ENCODE measurements around the gene EIF3K.
"Not testable (repeated sequence)": the region's sequence is repeated elsewhere in the genome, so short reads cannot be mapped to it uniquely, and the experiment has no call there.

Gene EIF3K

DNA sequence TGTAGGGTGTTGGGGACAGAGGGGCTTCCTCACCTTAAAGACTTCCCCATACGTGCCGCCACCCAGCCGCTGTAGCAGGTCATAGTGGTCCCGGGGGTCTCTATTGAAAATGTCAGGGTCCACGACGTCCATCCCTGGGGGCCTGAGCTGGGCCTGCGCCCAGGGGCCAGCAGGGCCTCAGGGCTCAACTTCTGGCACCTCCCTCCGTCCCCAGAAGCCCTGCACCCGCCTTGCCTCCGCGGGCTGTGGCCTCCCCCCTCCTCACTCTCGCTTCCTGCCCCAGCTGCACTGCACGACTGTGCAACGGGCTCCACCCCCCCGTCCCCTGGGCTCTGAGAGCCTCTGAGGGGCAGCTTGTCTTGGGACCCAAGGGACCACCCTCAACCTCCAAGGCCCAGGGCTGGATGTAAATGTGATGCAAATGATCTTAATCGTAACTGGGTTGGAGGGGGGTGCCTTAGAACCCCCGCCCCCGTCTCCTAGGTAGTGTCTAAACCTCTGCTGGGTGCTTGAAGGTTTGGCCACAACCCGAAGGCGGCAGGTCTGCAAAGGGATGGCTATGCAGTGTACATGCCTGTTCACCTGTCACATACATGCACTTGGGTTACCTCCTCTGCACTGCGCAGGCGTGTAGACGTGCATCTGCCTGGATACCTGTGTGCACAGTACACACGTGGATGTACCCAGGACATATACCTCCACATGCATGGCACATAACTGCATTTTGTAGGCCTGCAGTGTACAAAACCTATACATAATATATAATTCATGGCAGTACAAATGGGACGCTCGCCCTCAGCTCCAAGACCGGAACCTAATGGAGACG, 1.0 kb upstream of the EIF3K start, which contains the start of gene MAP4K1:
Gene MAP4K1, minus strand, starts transcription at position 190 of the 826 bp plus-strand sequence. Its CDS starts 58 bp downstream, at position 132.
- DNase-seq (ENCODE audit: low read depth): peak; percentile 61

DNA sequence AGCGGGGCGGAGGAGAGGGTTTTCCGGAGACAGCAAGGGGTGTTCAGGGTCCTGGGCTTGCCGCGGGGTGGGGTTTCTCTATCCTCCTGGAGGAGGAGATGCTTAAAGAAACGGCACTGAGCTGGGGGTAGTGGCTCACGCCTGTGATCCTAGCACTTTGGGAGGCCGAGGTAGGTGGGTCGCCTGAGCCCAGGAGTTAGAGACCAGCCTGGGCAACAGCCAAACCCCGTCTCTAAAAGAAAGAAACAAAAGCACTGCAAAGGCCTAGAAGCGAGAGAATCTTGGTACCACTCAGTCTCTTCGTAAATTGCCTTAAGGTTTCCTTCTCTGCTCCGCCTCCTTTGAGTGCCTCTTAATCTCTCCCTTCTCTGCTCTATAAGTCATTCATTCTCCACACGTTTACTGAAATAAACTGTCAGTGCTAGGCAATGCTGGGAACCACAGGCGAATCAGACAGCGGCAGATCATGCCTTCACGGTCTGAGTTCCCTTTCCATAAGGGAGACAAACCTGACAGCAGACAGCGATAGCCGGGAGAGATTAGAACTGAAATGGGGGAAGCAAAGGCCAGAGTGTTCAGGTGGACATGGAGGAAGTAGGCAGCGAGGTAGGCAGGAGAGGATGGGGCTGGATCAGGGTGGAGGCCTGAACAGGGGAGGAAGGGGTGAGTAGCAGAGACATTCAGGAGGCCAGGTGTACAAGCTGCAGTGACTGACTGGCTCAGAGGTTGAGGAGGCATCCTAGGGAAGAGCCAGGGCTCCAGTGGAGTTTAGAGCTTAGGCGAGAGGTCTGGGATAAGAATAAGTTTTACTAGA, 580 bp downstream of the EIF3K start:
- no peak for DNase-seq (ENCODE audit: low read depth)

DNA sequence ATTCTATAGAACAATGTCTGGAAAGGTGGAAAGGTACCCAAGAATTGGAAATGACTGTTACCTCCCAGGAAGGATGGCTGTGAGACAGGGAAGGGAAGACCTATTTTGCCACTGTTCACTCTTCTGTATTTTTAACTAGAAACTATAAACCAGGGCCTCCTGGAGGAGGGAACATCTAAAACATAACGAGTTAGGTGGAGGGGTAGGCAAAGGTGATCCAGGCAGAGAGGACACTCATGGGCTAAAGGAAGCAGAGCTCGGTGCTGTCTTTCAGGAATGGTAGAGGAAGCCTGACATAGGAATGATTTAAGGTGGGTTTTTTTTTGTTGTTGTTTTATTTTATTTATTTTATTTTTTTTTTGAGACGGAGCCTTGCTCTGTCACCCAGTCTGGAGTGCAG, 5.8 kb downstream of the EIF3K start:
- DNase-seq (ENCODE audit: low read depth): no peak

DNA sequence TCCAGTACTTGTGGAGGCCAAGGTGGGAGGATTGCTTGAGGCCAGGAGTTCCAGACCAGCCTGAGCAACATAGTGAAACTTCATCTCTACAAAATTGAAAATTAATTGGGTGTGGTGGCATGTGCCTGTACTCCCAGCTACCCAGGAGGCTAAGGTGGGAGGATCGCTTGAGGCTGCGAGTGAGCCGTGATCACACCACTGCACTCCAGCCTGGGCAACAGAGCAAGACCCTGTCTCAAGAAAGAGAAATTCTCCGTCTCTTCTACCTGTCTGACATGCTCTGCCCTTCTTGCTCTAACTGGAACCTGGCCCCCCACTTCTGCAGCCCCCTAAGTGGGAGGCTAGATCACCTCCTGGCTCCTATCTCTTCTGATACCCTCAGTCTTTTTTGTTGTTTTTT, 7.4 kb downstream of the EIF3K start:
- DNase-seq (ENCODE audit: low read depth): no peak

DNA sequence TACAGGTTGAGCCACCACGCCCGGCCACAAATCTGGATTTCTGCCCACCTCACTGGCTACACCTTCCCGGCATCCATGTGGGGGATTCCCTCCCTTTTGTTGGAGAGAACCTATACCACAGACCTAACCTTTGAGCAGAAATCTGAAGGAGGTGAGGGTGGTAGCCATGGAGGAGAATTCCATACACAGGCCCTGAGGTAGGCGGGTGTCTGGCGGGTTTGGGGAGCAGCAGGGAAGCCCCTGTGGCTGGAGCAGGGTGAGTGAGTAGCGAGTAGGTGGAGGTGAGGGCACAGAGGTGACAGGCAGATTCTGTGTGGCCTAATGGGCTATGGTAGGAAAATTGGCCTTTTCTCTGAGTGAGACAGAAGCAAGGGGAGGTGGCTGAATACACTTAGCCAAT, 10.6 kb downstream of the EIF3K start:
- DNase-seq (ENCODE audit: low read depth): no peak

DNA sequence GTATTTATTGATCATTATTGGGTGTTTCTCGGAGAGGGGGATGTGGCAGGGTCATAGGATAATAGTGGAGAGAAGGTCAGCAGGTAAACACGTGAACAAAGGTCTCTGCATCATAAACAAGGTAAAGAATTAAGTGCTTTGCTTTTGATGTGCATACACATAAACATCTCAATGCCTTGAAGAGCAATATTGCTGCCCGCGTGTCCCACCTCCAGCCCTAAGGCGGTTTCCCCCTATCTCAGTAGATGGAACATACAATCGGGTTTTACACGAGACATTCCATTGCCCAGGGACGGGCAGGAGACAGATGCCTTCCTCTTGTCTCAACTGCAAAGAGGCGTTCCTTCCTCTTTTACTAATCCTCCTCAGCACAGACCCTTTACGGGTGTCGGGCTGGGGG, 12.3 kb downstream of the EIF3K start:
- DNase-seq (ENCODE audit: low read depth): not testable (repeated sequence)

DNA sequence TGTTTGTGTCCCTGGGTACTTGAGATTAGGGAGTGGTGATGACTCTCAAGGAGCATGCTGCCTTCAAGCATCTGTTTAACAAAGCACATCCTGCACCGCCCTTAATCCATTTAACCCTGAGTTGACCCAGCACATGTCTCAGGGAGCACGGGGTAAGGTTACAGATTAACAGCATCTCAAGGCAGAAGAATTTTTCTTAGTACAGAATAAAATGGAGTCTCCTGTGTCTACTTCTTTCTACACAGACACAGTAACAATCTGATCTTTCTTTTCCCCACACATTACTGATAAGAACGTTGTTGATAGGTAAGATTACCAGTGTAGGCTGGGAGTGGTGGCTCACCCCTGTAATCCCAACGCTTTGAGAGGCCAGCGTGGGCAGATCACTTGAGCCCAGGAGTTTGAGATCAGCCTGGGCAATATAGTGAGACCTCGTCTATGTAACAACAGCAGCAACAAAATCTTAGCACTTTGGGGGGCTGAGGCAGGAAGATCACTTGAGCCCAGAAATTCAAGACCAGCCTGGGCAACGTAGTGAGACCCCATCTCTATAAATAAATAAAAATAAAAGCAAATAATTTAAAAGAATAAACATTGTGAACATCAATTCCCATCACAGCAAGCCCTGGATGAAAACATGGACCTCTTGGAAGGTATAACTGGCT, 13.0 kb downstream of the EIF3K start:
- DNase-seq (ENCODE audit: low read depth): not testable (repeated sequence)

DNA sequence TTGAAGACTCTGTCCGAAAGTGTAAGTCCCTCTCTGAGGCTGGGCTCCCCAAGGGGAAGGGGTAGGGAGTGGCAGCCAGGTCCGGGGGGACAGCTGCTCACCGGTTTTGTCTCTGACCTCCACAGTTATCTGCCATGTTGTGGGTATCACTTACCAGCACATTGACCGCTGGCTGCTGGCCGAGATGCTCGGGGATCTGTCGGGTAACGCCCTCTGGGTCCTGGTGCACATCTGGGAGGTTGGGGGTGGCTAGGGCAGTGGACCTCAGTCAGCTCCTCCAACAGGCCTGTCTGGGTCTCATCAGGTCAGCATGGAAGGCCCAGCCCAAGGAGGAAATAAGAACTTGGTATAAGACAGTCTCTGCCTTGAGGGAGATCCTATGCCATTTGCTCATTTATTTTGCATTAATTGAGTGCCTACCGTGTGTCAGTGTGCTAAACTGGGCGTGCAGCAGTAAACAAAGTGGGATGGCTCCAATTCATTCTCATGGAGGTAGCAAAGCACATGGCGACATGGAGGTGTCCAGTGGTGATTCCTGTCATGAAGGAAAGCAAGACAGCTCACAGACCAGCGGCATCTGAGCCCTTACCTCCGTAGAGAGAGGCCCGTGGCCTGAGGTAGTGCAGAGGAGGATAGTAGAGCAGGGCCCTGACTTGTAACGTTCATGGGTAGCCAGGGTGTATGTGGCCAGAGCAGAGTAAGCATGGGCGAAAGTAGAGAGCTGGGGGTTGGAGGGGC, 13.7 kb downstream of the EIF3K start:
- DNase-seq (ENCODE audit: low read depth): no peak

DNA sequence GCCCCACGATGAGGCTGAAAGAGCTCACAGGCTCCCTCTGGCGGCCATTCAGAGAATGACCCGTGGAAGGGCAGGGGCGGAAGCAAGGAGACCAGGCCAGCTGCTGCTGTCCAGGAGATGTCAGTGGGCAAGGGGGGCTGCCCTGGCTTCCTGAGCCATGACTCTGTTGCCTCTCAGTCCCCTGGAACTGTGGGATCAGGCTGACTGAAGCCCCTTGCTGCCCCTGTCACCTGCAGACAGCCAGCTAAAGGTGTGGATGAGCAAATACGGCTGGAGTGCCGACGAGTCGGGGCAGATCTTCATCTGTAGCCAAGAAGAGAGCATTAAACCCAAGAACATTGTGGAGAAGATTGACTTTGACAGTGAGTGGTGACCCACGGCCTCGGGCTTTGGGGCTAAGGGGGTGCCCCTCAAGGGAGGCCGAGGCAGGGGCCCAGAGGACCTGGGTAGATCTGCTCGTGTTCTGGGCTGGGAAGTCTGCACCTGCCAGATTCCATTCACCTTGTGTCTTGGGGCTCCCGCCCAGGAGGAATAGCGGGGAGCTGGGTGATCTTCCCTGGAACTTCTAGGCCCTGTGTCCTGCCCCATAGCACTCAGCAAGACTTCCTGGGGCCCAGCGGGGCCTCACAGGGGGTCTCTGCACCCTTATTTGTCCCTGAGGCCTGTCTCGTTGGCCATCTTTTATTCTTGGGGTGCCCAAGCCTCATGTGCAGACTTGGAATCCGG, 15.9 kb downstream of the EIF3K start:
- peak; percentile 49 for DNase-seq (ENCODE audit: low read depth)

DNA sequence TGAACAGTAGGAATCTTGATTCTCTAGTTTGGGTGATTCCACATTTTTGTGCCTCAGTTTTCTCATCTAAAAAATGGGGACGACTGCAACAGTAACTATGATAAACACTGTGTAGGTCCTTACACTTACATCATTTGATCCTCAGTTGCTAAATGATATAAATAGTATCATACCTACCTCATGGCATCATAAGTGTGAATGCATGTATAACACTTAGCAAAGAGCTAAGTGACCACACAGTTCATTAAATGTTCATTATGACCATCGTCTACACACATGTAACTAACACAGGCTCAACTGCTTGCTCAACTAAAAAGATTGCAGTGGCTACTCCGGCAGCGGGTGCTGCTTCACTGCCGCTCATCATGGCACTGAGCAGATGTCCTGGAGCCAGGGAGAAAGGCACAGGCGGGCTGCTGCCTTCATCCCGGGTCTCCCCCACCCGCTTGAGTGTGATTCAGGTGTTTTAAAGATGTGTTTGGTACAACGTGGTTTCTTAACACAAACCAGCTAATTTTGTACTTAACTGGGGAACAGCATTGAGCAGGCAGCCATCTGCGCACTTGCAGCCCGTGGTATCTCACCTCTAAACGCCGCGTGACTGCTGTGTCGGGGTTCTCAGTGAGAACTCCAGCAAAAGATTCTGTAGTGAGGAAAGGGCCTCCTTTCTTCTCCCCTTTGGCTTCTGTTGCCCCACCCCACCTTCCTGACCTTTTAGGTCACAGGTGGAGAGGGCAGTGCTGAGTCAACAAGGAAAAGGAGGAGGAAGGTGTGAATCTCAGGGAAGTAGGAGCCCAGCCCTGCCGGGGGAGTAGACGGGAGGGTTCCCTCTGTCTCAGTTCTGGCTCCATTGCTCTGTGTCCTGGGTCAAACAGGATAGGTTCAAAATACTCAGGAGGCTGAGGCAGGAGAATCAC, 16.8 kb downstream of the EIF3K start:
- no peak for DNase-seq (ENCODE audit: low read depth)

DNA sequence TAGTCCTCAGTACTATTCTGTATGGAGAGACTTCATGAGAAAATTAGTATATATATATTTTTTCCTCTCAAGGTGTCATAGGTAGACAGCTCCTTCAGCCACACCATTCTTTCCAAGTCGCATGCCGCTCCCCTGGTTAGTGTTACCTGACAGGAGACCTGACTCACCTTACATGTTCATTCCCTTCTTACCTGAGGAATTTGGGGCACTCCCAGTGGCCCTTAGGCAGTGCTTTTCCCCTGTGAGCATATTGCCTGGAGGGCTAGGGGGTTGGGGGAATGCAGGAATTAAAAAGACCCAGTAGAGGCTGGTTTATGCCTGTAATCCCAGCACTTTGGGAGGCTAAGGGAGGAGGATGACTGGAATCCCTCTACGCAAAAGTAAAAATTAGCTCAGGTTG, 19.5 kb downstream of the EIF3K start:
- no peak for DNase-seq (ENCODE audit: low read depth)

DNA sequence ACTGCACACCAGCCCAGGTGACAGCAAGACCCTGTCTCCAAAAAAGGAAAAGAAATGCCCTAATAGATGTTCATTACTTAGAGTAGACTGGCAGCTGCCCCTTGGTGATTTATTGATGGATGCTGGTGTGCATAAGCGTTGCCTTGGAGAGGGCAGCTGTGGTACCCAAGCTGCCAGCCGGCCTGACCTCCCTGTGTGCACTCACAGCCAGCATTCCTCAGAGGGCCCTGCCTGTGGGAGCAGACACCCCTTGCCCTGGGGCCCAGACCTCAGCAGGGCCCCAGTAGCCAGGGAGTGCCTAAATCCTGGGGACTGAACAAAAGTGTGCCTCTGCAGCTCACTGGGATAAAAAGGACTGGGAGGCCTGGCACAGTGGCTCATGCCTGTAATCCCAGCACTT, 20.7 kb downstream of the EIF3K start:
- DNase-seq (ENCODE audit: low read depth): no peak

DNA sequence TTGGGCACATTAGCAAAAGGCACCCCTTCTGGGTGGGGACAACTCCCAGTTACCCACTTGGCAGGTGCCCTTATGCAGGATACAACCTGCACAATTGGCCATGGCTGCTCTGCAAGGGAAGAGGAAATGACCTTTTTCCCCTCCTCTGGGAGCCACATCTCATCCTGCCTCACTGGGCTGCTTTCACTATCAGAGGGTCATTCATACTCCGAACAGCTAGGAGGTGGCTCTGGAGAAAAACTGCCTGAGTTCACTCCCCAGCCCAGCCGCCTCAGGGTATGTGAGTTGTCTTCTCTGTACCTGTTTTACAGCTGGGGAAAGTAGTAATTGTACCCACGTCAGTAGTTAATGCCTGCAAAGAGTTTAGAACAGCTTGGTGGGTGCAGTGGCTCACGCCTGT, 21.4 kb downstream of the EIF3K start:
- DNase-seq (ENCODE audit: low read depth): no peak

DNA sequence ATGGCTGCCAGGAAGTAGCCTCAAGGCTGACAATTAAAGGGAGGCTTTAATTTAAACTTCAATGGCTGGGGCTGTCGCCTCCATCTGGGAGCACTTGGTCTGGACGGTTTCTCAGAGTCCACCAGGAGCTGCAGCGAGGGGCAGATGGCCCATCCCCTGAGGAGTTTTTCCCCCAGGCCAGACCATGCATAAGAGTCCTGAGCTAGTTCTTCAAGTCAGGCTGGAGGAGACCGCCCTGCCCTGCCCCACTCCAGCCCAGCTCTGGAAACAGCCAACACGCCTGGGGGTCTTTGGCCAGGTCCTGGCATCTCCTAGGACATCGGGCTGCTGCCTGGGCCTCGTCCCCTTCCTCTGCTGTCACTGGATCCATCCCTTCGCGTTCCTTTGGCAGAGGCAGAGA, 23.2 kb downstream of the EIF3K start:
- no peak for DNase-seq (ENCODE audit: low read depth)

DNA sequence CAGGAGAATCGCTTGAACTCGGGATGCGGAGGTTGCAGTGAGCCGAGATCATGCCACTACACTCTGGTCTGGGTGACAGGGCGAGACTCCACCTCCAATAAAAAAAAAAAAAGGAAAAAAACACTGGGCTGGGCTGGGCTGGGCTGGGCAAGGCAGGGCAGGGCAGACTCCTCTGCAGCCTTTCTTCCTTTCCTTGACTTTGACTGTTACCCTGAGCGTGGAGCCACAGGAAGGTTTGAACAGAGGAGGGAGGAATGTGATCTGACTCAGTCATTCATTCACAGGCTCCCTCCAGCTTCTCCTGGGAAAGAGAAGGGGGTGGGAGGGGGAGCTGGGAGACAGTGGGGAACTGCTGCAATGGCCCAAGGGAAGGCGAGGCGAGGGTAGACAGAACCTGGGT, 25.7 kb downstream of the EIF3K start:
- no peak for DNase-seq (ENCODE audit: low read depth)

DNA sequence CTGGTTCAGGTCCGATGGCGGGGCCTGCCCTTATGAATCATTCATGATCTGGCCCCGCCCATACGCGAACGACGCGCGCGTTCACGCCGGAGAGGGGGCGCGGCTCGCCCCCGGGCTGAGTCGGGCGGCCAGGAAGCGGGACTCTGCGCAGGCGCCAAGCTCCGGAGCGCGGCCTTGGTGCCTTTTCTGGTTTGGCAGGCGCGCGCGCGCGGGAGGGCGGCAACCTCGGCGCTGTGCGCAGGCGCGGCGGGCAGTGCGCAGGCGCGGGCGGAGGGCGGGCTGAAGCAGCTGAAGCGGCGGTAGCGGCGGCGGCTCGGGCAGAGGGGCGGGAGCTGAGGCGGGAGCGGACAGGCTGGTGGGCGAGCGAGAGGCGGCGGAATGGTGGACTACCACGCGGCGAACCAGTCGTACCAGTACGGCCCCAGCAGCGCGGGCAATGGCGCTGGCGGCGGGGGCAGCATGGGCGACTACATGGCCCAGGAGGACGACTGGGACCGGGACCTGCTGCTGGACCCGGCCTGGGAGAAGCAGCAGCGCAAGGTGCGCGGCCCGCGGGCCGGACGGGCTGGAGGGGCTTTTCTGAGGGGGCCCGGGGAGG, 28.5 kb downstream of the EIF3K start, which contains the start of gene ACTN4:
Gene ACTN4, plus strand, starts transcription at position 282 of the 598 bp plus-strand sequence. Its CDS starts 97 bp downstream, at position 379.
- peak; percentile 100 for DNase-seq (ENCODE audit: low read depth)

DNA sequence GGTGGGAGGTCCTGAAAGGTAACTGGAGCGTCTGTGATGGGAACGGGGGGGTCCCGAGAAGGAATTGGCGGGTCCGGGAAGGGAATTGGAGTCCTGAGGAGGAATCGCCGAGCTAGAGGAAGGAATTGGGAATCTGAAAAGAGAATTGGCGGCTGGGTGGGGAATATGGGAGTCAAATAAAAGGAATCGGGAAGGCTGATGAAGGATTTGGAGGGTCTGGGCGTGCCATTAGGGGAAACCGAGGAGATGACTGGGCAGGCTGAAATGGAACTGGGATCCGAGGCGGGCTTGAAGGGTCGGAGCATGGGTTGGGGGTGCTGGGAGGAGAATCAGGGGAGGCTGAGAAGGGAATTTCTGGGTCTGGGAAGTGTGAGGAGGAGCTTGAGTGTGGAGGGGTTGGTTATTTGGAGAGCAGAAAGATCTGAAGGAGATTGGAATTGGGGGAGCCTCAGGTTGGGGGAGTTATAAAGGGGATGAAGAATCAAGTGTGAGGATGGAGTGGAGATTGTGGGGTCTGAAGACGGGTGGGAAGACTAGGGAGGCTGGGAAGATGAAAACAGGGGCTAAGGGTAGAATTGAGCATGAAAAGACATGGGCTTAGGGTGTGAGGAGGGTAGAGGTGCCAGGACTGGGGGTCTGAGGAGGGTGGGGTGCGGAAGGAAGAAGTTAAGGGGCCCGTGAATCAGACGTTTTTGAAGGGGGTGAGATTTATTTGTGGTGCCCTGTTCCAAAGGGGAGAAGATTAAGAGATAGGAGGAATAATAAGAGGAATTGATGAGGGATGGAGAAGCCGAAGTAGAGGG, 29.2 kb downstream of the EIF3K start:
- DNase-seq (ENCODE audit: low read depth): no peak

DNA sequence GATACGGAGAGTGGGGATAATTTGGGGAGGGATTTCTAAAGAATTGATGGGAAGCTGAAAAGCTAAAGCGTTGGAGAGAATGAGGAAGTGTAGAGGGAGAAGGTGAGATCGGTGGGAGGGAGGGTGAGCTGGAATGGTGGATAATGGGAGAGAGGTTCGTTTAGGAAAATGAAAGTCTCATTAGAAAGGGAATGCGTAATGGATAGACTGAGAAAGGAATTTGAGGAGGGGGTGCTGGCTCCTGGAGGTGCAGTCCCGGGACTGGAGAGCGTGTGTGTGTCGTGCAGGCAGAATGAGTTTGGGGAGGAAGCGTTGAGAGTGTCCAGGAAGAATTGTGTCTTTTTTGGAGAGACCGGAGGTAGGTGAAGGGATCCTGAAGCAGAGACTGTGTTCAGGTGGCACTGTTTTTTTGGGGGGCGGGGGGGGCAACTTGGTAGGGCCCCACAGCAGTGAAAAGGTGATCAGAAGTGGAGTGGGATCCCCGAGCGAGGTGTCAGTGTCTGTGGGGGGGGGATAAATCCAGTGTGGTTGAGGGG, 29.8 kb downstream of the EIF3K start:
- no peak for DNase-seq (ENCODE audit: low read depth)

All from activated T-helper 1 cell treated with Interleukin-2 at 50 U/mL for 16 hours (primary cell).